NCI-H2227 (cell line): ENCODE measurements around the gene TANC1.

ENCODE experiments used
- DNase-seq: peaks from one replicate; lab custom pipeline; 2025; ENCODE audit not compliant: unreplicated experiment; lab: John Stamatoyannopoulos, UW

The TANC1 gene

DNA sequence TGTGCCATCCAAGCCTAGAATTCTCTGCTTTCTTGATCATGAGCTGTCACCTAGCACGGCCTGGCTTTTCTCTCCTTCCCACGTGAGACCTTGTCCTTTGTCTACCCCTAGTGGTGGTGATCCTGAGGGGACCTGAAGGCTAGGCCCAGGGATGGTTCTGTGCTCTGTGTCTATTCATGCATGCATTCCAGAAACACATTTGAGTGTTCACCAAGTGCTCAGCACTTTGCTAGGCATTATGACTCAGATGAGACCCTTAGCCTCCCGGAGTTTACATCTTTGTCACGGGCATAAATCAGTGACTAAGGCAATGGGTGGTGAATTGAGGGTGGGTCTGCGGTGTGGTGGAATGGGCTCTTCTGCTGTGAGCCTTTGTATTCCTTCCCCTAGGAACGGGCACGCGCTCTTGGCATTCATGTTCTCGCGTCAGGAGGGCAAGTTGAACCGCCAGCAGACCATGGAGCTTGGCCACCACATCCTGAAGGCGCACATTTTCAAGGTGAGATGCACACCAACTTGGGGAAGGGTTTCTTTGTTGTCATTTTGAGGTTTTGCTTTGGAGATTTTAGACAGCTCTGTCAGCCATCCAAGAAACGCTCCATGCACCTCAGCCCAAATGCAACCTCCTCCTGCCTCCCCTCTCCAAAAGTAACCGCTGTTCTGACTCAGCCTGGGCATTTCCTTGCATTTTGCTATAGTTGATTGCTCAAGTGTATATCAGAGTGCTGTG lies 217.1 kb downstream of the TANC1 start:
- DNase-seq: no peak

- DNase-seq: no peak
Observed at GRCh38 chr2:159186462-159186861, 218.0 kb downstream of the TANC1 start.

- DNase-seq: no peak
Observed at GRCh38 chr2:159187106-159187505, 218.7 kb downstream of the TANC1 start.

DNA sequence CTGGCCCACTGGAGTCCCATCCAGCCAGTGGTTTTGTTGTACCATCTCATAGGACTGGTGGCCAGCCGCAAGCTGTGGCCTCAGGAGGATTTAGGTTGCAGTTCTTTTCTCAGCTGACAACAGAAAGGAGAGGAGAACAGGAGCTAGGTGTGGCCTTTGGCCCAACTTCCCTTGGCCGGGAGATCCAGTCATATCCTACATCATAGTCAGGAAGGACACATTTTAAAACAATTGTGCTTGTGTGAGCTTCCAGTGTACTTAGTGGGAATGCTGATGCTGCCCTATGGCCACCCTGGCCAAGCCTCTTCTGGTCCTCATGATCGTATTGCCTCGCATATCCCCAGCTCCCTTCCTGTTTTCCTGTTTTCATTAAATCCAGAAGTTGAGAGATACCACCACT lies 220.0 kb downstream of the TANC1 start:
- DNase-seq: no peak

GRCh38 chr2:159192371-159192918 lies 224.0 kb downstream of the TANC1 start:
- DNase-seq: no peak

DNA sequence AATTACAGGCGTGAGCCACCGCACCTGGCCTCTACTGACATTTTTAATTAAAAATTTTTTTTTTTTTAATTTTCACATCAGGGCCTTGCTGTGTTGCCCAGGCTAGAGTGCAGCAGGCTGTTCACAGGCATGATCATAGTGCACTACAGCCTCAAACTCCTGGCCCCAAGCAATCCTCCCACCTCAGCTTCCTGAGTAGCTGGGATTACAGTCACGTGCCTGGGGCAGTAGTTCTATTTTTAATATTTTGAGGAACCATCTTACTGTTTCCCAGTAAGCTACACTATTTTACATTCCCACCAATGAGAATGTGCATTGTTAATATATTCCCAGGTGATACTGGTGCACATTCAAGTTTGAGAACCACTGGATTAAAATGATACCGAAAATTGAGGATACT lies 225.4 kb downstream of the TANC1 start:
- DNase-seq: no peak

- DNase-seq: no peak
Observed at GRCh38 chr2:159194241-159194640, 225.8 kb downstream of the TANC1 start.

DNA sequence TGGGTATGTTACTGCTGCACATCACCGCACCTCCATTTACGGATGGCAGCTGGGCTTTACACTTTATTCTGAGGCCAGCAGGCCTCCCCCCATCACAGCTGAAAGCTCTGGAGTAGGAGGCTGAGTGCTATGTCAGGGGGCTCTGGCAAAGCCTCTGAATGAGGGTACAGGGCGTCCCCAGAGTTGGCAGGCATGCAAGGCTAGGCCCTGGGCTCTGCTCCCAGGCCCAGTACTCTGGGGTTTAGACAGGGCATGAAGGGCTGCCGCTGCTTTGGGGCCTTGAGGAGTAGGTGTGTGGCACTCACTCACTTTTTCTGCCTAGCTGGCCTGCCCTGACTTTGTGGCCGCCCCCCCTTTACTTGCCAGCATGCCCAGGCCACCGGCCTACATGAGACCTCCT lies 227.3 kb downstream of the TANC1 start:
- no peak for DNase-seq

GRCh38 chr2:159196393-159196925 lies 228.0 kb downstream of the TANC1 start:
- no peak for DNase-seq

GRCh38 chr2:159199236-159199635 lies 230.8 kb downstream of the TANC1 start:
- no peak for DNase-seq

DNA sequence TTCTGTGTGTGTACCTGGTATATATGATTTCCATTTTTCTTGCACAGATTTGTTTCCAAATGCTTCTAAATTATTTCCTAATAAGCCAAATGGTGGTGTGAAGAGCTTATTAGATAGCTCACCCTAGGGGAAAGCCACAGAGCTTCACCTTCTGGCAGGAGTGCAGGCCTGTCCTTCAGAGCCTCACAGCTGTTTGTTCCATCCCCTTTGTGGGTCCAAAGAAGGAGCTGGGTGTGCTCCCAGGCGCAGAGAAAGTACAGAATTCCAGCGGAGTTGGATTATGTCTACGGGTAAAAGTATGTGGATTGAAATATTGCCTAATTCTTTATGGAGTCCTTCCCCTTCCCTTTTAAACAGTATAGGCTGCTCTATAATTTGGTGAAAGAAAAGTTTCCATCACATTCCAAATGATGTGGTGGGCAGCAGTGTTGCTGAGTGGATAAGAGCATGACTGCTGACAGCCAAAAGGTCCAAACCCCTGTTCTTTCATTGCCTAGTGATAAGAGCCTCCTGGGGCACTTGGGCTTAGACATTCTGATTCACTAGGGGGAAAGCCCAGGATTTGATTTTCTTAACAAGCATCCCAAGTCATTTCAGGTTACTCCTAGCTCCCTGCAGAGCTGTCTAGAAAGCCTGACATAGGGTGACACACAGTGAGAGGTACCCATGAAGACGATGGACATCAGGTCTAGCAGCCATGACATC lies 231.5 kb downstream of the TANC1 start:
- no peak for DNase-seq

- no peak for DNase-seq
Observed at GRCh38 chr2:159200498-159200897, 232.1 kb downstream of the TANC1 start.

DNA sequence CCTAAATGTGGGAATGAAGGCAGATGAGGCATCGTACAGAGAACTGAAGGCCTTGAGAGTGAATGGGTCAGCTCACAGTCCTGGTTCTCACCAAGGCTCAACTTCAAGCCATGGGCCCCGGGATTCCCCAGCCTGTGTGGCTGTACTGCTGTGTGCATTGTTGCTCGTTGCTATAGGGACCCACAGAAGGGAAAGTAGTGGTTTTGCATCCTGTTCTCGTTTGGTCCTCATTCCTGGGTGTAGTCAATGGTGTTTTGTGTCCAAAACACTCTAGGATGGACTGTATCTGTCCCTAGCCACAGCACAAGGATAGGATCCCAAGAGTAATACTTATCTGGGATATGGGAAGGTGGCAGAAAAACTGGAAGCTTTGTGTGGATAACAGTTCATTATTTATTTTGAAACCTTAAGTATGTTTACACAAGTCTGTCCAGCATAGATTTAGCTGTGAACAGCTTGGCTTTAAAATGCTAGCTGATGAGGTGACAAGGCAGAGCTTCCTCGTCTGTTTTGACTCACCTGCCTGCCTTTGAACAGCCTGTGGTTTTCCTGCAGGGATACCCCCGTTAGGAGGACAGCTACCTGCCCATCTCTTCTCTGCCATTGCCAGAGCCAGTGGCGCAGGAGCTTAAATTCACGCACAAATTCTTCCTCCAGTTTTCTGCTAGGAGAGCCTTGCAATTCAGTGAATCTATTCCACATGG lies 233.1 kb downstream of the TANC1 start:
- DNase-seq: no peak

DNA sequence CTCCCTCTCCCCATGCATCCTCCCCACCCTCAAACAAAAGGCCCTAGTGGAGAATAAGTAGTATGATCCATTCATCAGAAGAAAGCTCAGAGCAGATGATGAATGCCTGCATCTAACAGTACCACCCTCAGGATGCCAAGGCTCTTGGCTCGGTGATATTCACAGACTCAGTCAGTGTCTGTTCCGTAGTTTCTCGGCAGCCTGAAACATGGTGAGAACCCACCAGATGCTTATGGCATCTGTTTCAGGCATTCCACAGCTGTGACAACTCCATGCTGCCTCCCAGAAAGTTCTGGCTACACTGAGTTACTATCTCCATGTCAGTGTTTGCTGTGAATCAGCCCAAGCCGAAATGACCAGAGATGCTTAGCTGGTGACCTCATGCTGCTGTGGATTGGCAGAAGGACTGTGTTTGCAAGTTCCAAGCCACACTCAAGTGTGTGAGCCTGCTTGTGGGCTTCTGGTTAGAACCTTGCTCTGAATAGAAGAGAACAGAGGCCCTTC lies 234.2 kb downstream of the TANC1 start:
- DNase-seq: no peak

- no peak for DNase-seq
Observed at GRCh38 chr2:159204381-159205144, 236.1 kb downstream of the TANC1 start.

GRCh38 chr2:159206736-159207380 lies 238.4 kb downstream of the TANC1 start:
- DNase-seq: no peak

DNA sequence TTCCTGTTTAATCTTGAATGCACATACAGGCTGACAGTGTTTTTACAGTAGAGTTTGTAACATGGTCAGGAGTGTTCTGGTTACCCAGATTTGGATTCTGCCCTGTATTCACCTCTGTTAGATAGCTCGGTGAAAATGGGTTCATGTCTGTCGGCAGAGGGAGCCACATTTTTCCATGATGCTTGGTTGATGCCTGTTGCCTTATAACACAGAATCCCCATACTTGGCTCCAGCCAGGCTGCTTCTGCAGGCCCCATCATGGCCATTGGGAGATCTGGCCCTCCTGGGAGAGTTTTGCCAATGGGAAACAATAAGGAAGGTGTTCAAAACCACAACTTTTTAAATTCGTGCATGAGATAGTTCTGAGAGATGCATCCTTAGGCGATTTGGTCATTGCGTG lies 240.0 kb downstream of the TANC1 start:
- DNase-seq: no peak

GRCh38 chr2:159209341-159210306 lies 241.2 kb downstream of the TANC1 start:
- peak; percentile 18 for DNase-seq
